Astrocyte (in vitro differentiated cells and primary cell): ENCODE measurements around the gene MAP6D1. TPM values are rescaled to one million over a fixed set of nuclear protein-coding genes. Genes with fewer than 3 reads are reported as not detected.

ENCODE experiments used
- DNase-seq: peaks from one replicate; pipeline ENCODE4 v3.0.0-alpha.2; 2010; ENCODE audit warnings: low read depth
- FAIRE-seq: peaks from 2 replicates; lab custom pipeline; 2011; peaks lifted over from hg19 to GRCh38; lab: Jason Lieb, UNC
- H2AFZ ChIP-seq: 2 replicates; pipeline ENCODE4 v1.6.0; 2012; ENCODE audit warnings: low read depth, low read length, inconsistent platforms
- H3K27ac ChIP-seq: 2 replicates; pipeline ENCODE4 v1.5.1; 2011; ENCODE audit warnings: low read depth, low read length, inconsistent platforms
- H3K27me3 ChIP-seq: 2 replicates; pipeline ENCODE4 v1.6.0; 2011; ENCODE audit warnings: low read length, inconsistent platforms; ENCODE audit not compliant: insufficient read depth
- H3K36me3 ChIP-seq: 2 replicates; pipeline ENCODE4 v1.5.1; 2011; ENCODE audit warnings: low read length, inconsistent platforms; ENCODE audit not compliant: insufficient read depth
- H3K4me1 ChIP-seq: 2 replicates; pipeline ENCODE4 v1.5.1; 2011; ENCODE audit warnings: low read length, inconsistent platforms; ENCODE audit not compliant: insufficient read depth
- H3K4me2 ChIP-seq: 2 replicates; pipeline ENCODE4 v1.6.0; 2012; ENCODE audit warnings: low read length, inconsistent platforms
- H3K4me3 ChIP-seq: 2 replicates; pipeline ENCODE4 v1.5.1; 2011; ENCODE audit warnings: low read depth, mild to moderate bottlenecking, low read length, inconsistent platforms; ENCODE audit not compliant: insufficient read depth
- H3K79me2 ChIP-seq: 2 replicates; pipeline ENCODE4 v1.6.0; 2012; ENCODE audit warnings: mild to moderate bottlenecking, low read length, inconsistent platforms; ENCODE audit not compliant: insufficient read depth
- H3K9ac ChIP-seq: 2 replicates; pipeline ENCODE4 v1.6.0; 2012; ENCODE audit warnings: mild to moderate bottlenecking, low read length, inconsistent platforms
- H3K9me3 ChIP-seq: 2 replicates; pipeline ENCODE4 v1.5.1; 2012; ENCODE audit warnings: low read depth, mild to moderate bottlenecking, low read length, inconsistent platforms; ENCODE audit not compliant: insufficient read depth
- H4K20me1 ChIP-seq: 2 replicates; pipeline ENCODE4 v1.6.0; 2012; ENCODE audit warnings: low read length, inconsistent platforms; ENCODE audit not compliant: insufficient read depth
- H3K27ac Mint-ChIP-seq: one replicate; pipeline ENCODE4 v1.8.0; 2021; ENCODE audit warnings: mild to moderate bottlenecking, mixed read lengths; ENCODE audit not compliant: unreplicated experiment
- H3K27me3 Mint-ChIP-seq: one replicate; pipeline ENCODE4 v1.8.0; 2021; ENCODE audit warnings: low read depth, mixed read lengths; ENCODE audit not compliant: unreplicated experiment
- H3K36me3 Mint-ChIP-seq: one replicate; pipeline ENCODE4 v1.8.0; 2021; ENCODE audit warnings: low read depth, mixed read lengths; ENCODE audit not compliant: unreplicated experiment
- H3K4me1 Mint-ChIP-seq: one replicate; pipeline ENCODE4 v1.8.0; 2021; ENCODE audit warnings: low read depth, mixed read lengths; ENCODE audit not compliant: unreplicated experiment
- H3K4me3 Mint-ChIP-seq: one replicate; pipeline ENCODE4 v1.8.0; 2021; ENCODE audit warnings: mild to moderate bottlenecking, moderate library complexity, mixed read lengths; ENCODE audit not compliant: unreplicated experiment
- H3K9me3 Mint-ChIP-seq: one replicate; pipeline ENCODE4 v1.8.0; 2021; ENCODE audit warnings: mild to moderate bottlenecking, mixed read lengths; ENCODE audit not compliant: unreplicated experiment
- EZH2 ChIP-seq: IDR thresholded peaks from 2 replicates; pipeline ENCODE4 v1.6.1; 2012; ENCODE audit warnings: mild to moderate bottlenecking, low read length, inconsistent platforms; ENCODE audit not compliant: insufficient read depth
- total RNA-seq: library from RNA; stranded (reverse); gene quantifications from 2 replicates; pipeline ENCODE4 v1.2.1, GENCODE V29; 2021
- TF ChIP-seq, protein P1 (sequence below): IDR thresholded peaks from 2 replicates; pipeline ENCODE4 v1.5.1; 2011; ENCODE audit warnings: low read depth, mild to moderate bottlenecking, inconsistent platforms, low read length, moderate library complexity; ENCODE audit not compliant: insufficient read depth

MAP6D1 gene
- total RNA-seq, 1 donor from 2014 or later, result 4.6 TPM

DNA sequence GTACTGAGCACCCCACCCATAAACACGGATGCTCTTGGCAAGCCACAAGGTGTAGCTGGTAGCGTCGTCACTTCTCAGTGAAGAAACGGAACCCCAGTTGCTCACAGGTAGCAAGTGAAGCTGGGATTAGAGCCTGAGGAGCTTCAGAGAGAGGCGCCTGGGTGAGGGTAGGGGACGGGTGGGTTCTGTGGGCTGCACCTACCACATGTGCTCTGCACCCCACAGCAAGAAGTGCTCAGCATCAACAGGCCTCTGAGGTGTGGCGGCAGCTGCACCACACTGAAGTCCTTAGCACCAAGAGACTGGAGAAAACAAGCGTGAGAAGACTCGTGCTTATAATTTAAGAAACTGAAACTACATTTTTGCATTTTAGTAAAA, 9.8 kb downstream of the MAP6D1 start:
- Histone ChIP-seq H3K36me3 (peaks cover 17% of the 10 kb centered on the region), H3K4me3 (no peak overlapping the region), H3K9me3 (no peaks in the 10 kb centered on the region), H3K4me1 (no peaks in the 10 kb centered on the region), H4K20me1 (no peaks in the 10 kb centered on the region), H3K27ac (no peak overlapping the region), H3K4me2 (no peak overlapping the region), H3K79me2 (no peaks in the 10 kb centered on the region), H3K27me3 (no peaks in the 10 kb centered on the region), H2AFZ (no peak overlapping the region), H3K9ac (no peak overlapping the region)
- FAIRE-seq (no peak), DNase-seq (no peak)
- Mint-ChIP-seq H3K4me1 (no peaks in the 10 kb centered on the region), H3K36me3 (peaks cover 22% of the 10 kb centered on the region), H3K9me3 (no peaks in the 10 kb centered on the region), H3K27ac (no peak overlapping the region), H3K4me3 (no peak overlapping the region), H3K27me3 (no peaks in the 10 kb centered on the region)
- TF ChIP-seq, protein P1, sequence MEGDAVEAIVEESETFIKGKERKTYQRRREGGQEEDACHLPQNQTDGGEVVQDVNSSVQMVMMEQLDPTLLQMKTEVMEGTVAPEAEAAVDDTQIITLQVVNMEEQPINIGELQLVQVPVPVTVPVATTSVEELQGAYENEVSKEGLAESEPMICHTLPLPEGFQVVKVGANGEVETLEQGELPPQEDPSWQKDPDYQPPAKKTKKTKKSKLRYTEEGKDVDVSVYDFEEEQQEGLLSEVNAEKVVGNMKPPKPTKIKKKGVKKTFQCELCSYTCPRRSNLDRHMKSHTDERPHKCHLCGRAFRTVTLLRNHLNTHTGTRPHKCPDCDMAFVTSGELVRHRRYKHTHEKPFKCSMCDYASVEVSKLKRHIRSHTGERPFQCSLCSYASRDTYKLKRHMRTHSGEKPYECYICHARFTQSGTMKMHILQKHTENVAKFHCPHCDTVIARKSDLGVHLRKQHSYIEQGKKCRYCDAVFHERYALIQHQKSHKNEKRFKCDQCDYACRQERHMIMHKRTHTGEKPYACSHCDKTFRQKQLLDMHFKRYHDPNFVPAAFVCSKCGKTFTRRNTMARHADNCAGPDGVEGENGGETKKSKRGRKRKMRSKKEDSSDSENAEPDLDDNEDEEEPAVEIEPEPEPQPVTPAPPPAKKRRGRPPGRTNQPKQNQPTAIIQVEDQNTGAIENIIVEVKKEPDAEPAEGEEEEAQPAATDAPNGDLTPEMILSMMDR, result no peak
- no peak for TF ChIP-seq EZH2

DNA sequence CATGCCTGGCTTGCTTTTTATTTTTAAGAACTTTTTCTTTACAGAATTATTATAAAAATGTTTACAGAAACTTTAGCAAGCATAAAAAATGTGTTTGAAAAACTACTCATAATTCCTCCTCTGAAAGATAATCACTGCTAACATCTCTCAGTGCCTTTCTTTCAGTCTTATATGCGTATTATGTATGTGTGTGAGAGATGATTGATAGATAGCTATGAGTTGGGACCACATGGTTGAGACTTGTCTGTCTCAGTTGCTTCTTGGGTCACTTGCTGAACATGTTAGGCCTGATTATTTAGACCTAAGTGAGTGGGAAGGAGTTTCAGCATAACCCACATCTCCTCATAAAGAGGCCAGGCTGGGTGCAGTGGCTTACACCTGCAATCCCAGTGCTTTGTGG, 11.1 kb downstream of the MAP6D1 start:
- Mint-ChIP-seq H3K27me3 (no peaks in the 10 kb centered on the region), H3K9me3 (no peaks in the 10 kb centered on the region), H3K36me3 (peaks cover 23% of the 10 kb centered on the region), H3K4me3 (no peak overlapping the region), H3K4me1 (no peaks in the 10 kb centered on the region), H3K27ac (no peak overlapping the region)
- no peaks in the 10 kb centered on the region for H4K20me1 ChIP-seq
- H3K79me2 ChIP-seq, result no peaks in the 10 kb centered on the region
- FAIRE-seq, result no peak
- no peaks in the 10 kb centered on the region for H3K27me3 ChIP-seq
- H3K9me3 ChIP-seq, result no peaks in the 10 kb centered on the region
- TF ChIP-seq EZH2, result no peak
- TF ChIP-seq, protein P1, result no peak
- no peak overlapping the region for H3K9ac ChIP-seq
- no peaks in the 10 kb centered on the region for H3K4me1 ChIP-seq
- H3K4me3 ChIP-seq, result no peak overlapping the region
- H3K36me3 ChIP-seq, result peaks cover 30% of the 10 kb centered on the region
- H3K4me2 ChIP-seq, result no peak overlapping the region
- H3K27ac ChIP-seq, result no peak overlapping the region
- H2AFZ ChIP-seq, result no peak overlapping the region
- no peak for DNase-seq

DNA sequence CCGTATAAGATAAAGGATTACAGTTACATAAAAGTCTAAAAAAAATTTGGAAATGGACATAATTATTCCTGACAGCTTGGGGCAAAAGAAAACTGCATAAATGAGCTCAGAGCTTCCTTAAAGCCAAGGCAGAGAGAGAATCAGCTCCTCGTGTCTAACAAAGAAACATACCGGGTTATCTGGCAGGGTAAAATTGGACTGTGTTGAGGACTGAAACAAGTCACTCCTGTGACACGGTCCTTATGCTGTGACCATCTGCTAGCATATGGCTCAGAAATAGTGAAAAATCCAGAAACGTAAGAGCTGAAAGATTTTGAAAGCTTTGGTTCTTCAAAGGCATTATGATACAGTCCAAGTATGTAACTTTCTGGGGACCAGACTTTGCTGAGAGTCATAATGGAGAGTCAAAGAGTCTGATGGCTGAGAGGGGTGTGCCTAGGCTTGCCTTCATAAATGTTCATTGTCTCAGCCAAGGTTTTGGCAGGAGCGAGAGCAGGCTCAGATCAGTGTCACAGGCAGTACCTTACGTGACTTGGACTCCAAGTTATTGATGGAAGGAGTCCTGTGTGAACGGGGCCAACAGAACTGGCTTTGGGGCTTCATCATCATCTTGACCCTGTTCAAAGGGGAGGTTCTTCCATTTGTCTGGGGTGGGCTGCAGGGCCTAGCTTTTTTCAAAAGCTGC, 12.5 kb downstream of the MAP6D1 start:
- FAIRE-seq, result no peak
- H3K79me2 ChIP-seq, result no peaks in the 10 kb centered on the region
- Mint-ChIP-seq H3K36me3 (peaks cover 24% of the 10 kb centered on the region), H3K4me3 (no peak overlapping the region), H3K4me1 (no peaks in the 10 kb centered on the region), H3K27ac (no peak overlapping the region), H3K9me3 (no peaks in the 10 kb centered on the region), H3K27me3 (no peaks in the 10 kb centered on the region)
- no peak overlapping the region for H3K4me2 ChIP-seq
- H3K27me3 ChIP-seq, result no peaks in the 10 kb centered on the region
- no peak overlapping the region for H3K4me3 ChIP-seq
- H3K27ac ChIP-seq, result no peak overlapping the region
- no peaks in the 10 kb centered on the region for H3K4me1 ChIP-seq
- H2AFZ ChIP-seq, result no peak overlapping the region
- no peak overlapping the region for H3K9ac ChIP-seq
- no peaks in the 10 kb centered on the region for H3K9me3 ChIP-seq
- no peaks in the 10 kb centered on the region for H4K20me1 ChIP-seq
- TF ChIP-seq EZH2, result no peak
- TF ChIP-seq, protein P1, result no peak
- peaks cover 35% of the 10 kb centered on the region for H3K36me3 ChIP-seq
- DNase-seq, result no peak
